Lower leg skin (tissue), 4 donors: ENCODE results near the gene UBALD1. TPM values are rescaled to one million over a fixed set of nuclear protein-coding genes. Genes with fewer than 3 reads are reported as not detected.

Source experiments
- DNase-seq, 2 donors: peaks; one replicate each; pipeline ENCODE4 v3.0.0-alpha.2; 2019; ENCODE audit warnings: low spot score in 2 of 2
- H3K4me3 ChIP-seq: fragments of 200-600 bp; sonication (generic); 2 replicates; pipeline ENCODE4 v1.5.1; 2017; ENCODE audit warnings: mild to moderate bottlenecking, low read depth; ENCODE audit not compliant: poor library complexity, severe bottlenecking
- POLR2A ChIP-seq, 2 donors: fragments of 450-650 bp; IDR thresholded peaks; one replicate each; pipeline ENCODE4 v1.6.1; 2016 to 2017; ENCODE audit warnings: antibody characterized with exemption in 2 of 2, mild to moderate bottlenecking in 1 of 2, moderate library complexity in 1 of 2
- WGBS, 2 donors: methylation state at CpG; one replicate each; pipeline ENCODE4 v1.1.5; 2018; 5-methylcytosine and 5-hydroxymethylcytosine counted together
- intact Hi-C: fragments of 100-400 bp; cut with DNase I; formaldehyde crosslinking; loops from one replicate; pipeline ENCODE4 v1.15.0; 2023; ENCODE audit warnings: low total_unique reads
- total RNA-seq, 4 donors: library from RNA; depleted of rRNA; stranded (reverse); fragments of >200 nt; gene quantifications; one replicate each; pipeline ENCODE4 v1.1.0, GENCODE V29; 2016
- TF ChIP-seq, protein P1 (sequence below), 3 donors: fragments of 450-650 bp; IDR thresholded peaks; one replicate each; pipeline ENCODE4 v1.5.1; 2016; ENCODE audit warnings: antibody characterized with exemption in 3 of 3, mild to moderate bottlenecking in 3 of 3, moderate library complexity in 2 of 3

UBALD1 gene
- total RNA-seq, 4 donors from 2014 or later, result 9.8 to 14.9 (median 14.3) TPM

DNA sequence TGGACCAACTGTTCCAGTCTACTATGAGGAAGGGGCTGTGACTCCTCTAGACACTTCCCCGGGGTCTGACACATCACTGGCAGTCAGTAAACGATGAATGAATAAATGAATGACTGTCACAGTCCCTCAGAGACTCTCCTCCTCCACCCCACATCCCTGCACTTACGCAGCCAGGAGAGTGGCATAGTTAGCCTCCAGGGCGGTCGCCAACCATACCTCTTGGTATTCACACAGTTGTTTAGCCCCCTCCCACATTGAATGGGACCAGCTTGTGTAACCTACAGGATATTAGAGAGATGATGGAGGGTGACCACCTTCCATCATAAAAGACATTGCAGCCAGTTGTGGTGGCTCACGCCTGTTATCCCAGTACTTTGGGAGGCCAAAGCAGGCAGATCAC, 25.7 kb downstream of the UBALD1 start:
- no peak for DNase-seq
- intact Hi-C loops, result no loop called here
- 96 to 99% methylated on average over 6 of the region's 6 CpGs for WGBS, 2 donors
- H3K4me3 ChIP-seq, result no peak overlapping the region
- TF ChIP-seq, protein P1, sequence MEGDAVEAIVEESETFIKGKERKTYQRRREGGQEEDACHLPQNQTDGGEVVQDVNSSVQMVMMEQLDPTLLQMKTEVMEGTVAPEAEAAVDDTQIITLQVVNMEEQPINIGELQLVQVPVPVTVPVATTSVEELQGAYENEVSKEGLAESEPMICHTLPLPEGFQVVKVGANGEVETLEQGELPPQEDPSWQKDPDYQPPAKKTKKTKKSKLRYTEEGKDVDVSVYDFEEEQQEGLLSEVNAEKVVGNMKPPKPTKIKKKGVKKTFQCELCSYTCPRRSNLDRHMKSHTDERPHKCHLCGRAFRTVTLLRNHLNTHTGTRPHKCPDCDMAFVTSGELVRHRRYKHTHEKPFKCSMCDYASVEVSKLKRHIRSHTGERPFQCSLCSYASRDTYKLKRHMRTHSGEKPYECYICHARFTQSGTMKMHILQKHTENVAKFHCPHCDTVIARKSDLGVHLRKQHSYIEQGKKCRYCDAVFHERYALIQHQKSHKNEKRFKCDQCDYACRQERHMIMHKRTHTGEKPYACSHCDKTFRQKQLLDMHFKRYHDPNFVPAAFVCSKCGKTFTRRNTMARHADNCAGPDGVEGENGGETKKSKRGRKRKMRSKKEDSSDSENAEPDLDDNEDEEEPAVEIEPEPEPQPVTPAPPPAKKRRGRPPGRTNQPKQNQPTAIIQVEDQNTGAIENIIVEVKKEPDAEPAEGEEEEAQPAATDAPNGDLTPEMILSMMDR (IDR thresholded peaks at IDR 0.05), result no peak
- no peak for TF ChIP-seq POLR2A (IDR thresholded peaks at IDR 0.05)

DNA sequence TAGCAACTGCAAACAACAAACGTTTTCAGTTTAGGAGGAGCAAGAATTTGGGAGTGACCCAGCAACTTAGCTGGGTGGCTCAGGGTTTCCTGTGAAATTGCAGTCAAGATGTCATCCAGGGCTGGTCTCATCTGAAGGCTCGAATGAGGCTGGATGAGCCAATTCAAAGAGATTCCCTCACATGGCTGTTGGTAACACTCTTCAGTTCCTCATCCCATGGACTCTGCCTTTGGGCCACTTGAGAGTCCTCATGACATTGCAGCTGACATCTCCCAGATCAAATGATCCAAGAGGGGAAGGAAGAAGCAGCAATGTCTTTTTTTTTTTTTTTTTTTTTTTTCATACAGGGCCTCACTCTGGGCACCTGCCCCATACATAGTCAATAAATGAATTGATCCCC, 26.3 kb downstream of the UBALD1 start:
- intact Hi-C loops, result no loop called here
- TF ChIP-seq, protein P1 (IDR thresholded peaks at IDR 0.05), result no peak
- TF ChIP-seq POLR2A (IDR thresholded peaks at IDR 0.05), result no peak
- 66 to 80% methylated on average over 2 of the region's 2 CpGs for WGBS, 2 donors

DNA sequence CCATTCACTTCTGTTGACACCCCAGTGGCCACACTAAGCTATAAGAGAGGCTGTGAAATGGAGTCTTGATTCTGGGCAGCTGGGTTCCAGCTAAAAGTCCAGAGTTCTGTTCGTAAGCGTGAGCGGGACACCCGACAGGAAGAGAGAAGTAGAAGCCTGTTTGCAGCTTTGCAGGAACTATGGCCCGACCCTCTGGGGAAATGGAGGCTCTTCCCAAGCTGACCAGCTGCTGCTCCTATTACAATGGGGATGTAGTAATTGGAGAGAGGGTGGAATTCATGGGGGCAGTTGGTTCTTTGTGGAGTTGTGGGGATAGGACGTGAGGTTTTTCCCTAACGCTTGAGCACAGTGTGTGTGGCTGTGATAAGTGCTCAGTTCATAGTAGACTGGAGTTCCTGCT, 28.4 kb downstream of the UBALD1 start:
- TF ChIP-seq, protein P1 (IDR thresholded peaks at IDR 0.05), result no peak
- no peak for TF ChIP-seq POLR2A (IDR thresholded peaks at IDR 0.05)
- WGBS, 2 donors, result 64 to 77% methylated on average over 7 of the region's 7 CpGs
- H3K4me3 ChIP-seq, result no peak overlapping the region
- intact Hi-C loops, result no loop called here
- DNase-seq, result no peak

More for the DNA sequence above, 26.3 kb downstream of the UBALD1 start:
- H3K4me3 ChIP-seq, result no peak overlapping the region
- no peak for DNase-seq

- no peak for DNase-seq
- TF ChIP-seq, protein P1 (IDR thresholded peaks at IDR 0.05), result no peak
- no peak for TF ChIP-seq POLR2A (IDR thresholded peaks at IDR 0.05)
- WGBS, 2 donors, result 87 to 91% methylated on average over 4 of the region's 4 CpGs
- intact Hi-C loops, result no loop called here
- H3K4me3 ChIP-seq, result no peak overlapping the region
Measured at GRCh38 chr16:4583906-4584305, 30.8 kb downstream of the UBALD1 start.

DNA sequence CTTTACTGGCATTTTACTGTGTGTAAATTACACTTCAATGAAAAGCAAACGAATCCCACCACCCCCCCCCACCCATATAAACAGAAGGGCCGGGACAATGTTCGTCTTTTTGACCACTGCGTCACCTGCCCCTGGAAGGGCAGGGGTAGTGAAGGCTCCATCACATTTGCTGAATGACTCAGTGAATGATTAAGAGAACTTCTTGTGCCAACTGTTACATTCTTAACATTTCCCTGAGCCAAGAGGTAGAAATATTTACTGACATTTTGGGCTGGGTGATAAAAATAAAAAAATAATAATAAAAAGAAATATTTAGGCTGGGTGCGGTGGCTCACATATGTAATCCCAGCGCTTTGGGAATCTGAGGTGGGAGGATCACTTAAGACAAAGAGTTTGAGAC, 34.4 kb downstream of the UBALD1 start:
- H3K4me3 ChIP-seq, result no peak overlapping the region
- intact Hi-C loops, result no loop called here
- DNase-seq, result no peak
- 46 to 54% methylated on average over 5 to 6 of the region's 6 CpGs for WGBS, 2 donors
- TF ChIP-seq POLR2A (IDR thresholded peaks at IDR 0.05), result no peak
- TF ChIP-seq, protein P1 (IDR thresholded peaks at IDR 0.05), result no peak

DNA sequence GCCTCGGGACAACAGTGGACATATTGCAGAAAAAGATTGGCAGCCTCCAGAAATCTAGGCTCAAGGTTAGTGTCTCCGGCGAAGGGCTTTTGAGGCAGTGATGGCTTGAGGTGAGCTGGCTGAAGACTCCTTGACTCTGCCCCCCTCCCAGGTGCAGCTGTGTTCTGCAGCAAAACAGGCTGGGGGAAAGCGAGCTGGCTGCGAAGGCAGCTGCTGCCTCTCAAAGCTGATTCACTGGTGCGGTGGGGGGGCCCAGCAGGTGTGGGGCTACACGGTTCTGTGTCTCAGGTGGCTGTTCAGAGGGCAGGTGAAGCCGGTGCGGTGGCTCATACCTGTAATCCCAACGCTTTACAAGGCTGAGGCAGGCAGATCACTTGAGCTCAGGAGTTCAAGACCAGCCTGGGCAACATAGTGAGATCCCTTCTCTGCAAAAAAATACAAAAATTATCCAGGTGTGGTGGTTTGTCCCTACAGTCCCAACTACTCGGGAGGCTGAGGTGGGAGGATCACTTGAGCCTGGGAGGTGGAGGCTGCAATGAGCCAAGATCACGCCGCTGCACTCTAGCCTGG, 35.6 kb downstream of the UBALD1 start:
- DNase-seq, result no peak
- no peak overlapping the region for H3K4me3 ChIP-seq
- TF ChIP-seq POLR2A (IDR thresholded peaks at IDR 0.05), result no peak
- TF ChIP-seq, protein P1 (IDR thresholded peaks at IDR 0.05), result no peak
- intact Hi-C loops, result no loop called here
- 78 to 79% methylated on average over 13 of the region's 13 CpGs for WGBS, 2 donors
